T-helper 2 cell treated with Interferon-gamma antibody and Interleukin-4, amounts not matched to agents 100 ng/mL and 5 ng/mL, for 36 hours (primary cell): ENCODE data around the gene GSTO2. TPM values are rescaled to one million over a fixed set of nuclear protein-coding genes. Genes with fewer than 3 reads are reported as not detected.

Experiments
- intact Hi-C: fragments of 100-400 bp; cut with micrococcal nuclease; formaldehyde crosslinking; loops from one replicate; pipeline ENCODE4 v1.15.1; 2023
- total RNA-seq: library from RNA; stranded (reverse); gene quantifications from 2 replicates; pipeline ENCODE4 v1.2.3, GENCODE V29; 2022

The GSTO2 gene
- total RNA-seq, 1 donor from 2014 or later, result 0.66 TPM

DNA sequence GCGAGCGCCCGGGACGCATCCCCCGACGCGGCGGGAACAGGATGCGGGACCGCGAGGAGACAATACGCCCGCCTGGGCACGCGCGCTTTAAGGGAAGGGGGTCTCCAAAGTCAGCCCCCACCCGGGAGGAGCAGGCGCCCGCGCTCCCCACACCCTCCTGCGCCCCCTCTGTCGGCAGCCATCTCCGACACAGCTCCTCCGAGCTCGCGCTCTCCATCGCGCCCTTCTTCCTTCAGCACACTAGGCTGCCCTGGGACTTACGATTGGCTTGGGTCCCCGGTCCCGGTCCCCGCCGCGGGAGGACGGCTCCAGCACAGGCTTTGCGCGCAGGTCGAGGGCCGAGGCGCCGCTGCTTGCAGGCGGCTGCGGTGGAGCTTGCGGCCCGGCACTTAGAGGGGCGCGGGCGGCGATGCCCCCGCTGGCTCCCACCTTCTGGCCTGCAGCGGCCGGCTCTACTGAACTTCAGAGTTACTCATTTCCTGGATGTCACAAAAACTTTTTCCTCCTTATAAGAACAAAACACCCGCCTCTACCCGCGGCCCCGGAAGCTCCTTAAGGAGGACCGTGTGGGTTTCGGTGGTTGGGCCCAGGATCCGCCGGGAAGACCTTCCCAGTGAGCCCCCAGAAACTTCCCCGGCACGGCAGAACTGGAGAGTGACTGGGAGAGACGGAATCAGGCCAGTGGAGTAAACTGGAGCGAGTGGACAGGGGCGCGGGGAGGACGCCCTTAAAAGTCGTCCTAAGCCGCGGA is 69.2 kb downstream of the GSTO2 start, which contains the start of gene ITPRIP:
Gene ITPRIP, minus strand, starts transcription at position 481 of the 751 bp plus-strand sequence. CDS start 22,414 bp downstream, outside the sequence.
- intact Hi-C loops, result loop anchor here (1.0 to 5.0 kb wide), 7 partner anchors 9 to 431 kb away; partner anchors contain the start of genes CFAP58, GSTO2 and SFR1

DNA sequence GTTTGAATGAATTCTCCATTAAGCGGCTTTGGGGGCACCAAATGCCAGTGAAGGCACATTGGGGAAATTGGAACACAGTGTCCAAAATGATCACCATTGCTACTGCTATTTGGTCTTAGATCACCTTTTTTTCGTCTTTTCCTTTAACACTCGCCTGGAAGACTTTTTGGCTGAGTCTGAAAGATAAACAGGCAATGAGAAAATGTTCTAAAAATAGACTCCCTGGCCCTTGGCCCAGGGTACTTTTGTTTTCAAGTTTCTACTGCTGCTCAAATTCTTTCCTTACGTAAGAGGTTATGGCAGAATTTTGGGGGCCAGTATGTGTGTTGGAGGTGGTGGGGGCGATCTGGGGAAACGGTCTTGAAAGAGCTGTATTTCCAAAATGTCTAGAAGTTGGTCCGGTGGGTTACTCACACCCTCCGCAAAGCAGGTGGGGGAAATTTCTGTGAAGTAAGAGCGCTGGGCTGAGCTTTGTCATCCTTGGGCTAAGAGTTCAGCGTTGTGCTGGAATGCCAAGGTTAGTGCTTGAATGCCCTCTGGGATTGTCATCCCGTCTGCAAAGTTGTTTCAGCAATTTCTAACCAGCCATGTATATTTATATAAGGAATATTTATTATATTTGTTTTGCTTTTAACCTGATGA is 70.6 kb downstream of the GSTO2 start:
- intact Hi-C loops, result loop anchor here (5.0 kb wide), 2 partner anchors 217 to 432 kb away; partner anchors contain the start of gene SFR1

GRCh38 chr10:104340111-104340526 is 71.1 kb downstream of the GSTO2 start:
- intact Hi-C loops, result no loop called here

DNA sequence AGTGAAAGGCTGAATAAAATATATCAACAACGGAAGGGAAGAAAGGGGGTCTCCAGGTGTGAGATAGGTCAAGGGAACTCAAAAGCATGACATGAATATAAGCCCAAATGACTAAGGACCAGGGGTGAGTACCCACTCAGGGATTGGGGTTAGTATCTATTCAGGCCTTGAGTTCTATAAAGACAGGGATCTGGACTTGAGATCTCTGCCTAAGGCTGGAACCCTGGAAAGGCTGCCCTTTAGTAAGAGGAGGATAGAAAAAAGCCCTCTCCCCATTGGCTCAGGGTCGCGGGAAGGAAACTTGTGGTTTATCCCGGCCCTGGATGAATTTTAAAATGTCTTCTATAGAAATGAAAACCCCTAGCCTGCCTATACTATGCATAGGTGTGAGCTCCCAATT is 71.7 kb downstream of the GSTO2 start:
- intact Hi-C loops, result no loop called here

DNA sequence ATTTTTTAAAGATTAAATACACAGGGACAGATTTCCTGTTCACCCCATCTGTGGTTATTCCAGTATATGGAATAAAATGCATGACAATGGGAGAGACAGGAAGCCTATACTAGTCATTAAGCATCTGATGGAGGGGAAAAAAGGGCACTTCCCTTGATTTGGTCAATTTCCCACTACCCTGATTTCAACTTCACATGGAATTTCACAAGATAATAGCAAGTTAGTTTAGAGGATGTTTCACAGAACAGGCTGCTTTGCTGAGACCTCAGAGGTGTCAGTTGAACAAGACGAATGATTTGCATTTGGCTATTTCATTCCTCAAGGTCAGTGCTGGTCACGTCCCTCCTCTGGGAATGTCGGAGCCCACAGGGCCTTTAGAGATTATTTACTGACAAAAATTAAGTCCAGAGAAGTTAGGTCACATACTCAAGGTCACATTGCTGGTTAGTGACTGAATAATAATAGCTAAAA is 74.0 kb downstream of the GSTO2 start:
- intact Hi-C loops, result no loop called here

DNA sequence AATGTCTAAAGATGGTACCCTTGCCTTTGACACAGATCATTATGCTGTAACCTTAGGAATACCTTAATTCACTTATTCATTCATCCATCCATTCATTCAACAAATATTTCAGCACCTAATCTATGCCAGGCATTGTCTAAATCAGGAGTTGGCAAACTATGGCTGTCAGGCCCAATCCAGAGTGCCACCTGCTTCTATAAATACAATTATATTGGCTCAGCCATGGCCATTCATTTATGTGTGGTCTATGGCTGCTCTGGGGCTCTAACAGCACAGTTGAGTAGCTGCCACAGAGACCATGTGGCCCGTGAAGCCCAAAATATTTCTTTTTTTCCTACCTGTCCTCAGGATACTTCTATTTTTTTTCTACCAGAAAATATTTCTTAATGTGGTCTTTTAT is 75.2 kb downstream of the GSTO2 start:
- intact Hi-C loops, result no loop called here

DNA sequence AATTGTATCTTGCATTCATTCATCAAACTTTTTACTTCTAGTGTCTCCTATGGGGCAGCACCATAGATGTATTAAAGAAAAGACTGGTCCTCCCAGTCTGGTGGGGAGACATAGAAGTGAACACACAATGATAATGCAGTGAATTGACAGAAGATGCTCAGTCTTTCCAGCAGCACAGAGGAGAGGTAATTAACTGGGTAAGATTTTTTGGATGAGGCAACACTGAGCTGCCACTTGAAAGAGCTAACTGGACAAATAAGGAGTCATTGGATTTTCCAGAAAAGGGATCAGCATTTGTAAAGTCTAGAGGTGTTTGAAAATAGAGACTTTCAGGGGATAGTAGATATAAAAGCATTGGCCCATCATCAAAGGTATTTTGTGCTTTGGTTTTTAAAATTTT is 76.5 kb downstream of the GSTO2 start:
- intact Hi-C loops, result no loop called here

DNA sequence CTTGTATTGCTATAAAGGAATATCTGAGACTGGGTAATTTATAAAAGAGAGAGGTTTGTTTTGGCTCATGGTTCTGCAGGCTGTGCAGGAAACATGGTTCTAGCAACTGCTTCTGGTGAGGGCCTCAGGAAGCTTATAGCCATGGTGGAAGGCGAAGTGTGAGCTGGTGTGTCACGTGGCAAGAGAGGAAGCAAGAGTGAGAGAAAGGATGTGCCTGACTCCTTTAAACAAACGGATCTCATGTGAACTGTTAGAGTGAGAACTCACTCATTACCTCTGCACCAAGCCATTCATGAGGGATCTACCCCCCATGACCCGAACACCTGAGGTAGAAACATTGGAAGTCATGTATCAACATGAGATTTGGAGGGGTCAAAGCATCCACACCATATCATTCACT is 77.0 kb downstream of the GSTO2 start:
- intact Hi-C loops, result no loop called here

GRCh38 chr10:104347295-104348045 is 78.5 kb downstream of the GSTO2 start:
- intact Hi-C loops, result no loop called here

DNA sequence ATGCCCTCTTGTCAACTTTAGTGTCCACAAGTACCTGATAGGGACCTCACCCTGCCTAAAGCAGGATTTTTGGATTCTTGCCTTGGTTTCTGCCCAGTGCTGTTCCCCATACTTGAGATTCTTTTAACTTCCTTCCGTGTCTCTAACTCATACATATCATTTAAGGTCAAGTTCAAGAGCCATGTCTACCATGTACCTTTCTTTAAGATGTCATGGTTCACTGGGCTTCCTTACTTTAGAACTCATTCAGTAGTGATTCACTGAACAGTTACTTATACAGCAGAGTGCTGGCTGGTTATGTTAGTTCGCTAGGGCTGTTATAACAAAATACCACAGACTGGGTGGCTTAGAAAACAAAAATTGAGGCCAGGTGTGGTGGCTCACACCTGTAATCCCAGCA is 79.6 kb downstream of the GSTO2 start:
- intact Hi-C loops, result no loop called here

GRCh38 chr10:104349623-104350126 is 80.7 kb downstream of the GSTO2 start:
- intact Hi-C loops, result loop anchor here (1.0 to 10.0 kb wide), 3 partner anchors 44 to 655 kb away; no protein-coding TSS in a partner anchor

GRCh38 chr10:104350127-104350635 is 81.2 kb downstream of the GSTO2 start:
- intact Hi-C loops, result loop anchor here (1.0 to 10.0 kb wide), 3 partner anchors 45 to 655 kb away; no protein-coding TSS in a partner anchor

GRCh38 chr10:104351061-104351702 is 82.2 kb downstream of the GSTO2 start:
- intact Hi-C loops, result loop anchor here (10.0 kb wide), 1 partner anchor 656 kb away; no protein-coding TSS in a partner anchor

GRCh38 chr10:104351919-104352318 is 82.9 kb downstream of the GSTO2 start:
- intact Hi-C loops, result loop anchor here (1.0 to 10.0 kb wide), 3 partner anchors 83 to 657 kb away; partner anchors contain the start of genes GSTO2 and SFR1

- intact Hi-C loops, result loop anchor here (1.0 to 10.0 kb wide), 4 partner anchors 15 to 659 kb away; partner anchors contain the start of genes ITPRIP and SFR1
These were observed 84.5 kb downstream of the GSTO2 start, which contains the start of gene CFAP58 for GRCh38 chr10:104353325-104354048. TSS of gene CFAP58 (plus strand) at chr10:104353833. CDS start at chr10:104353898, 65 bp downstream.
